ENCODE data around the gene KIAA0040.

Gene KIAA0040

DNA sequence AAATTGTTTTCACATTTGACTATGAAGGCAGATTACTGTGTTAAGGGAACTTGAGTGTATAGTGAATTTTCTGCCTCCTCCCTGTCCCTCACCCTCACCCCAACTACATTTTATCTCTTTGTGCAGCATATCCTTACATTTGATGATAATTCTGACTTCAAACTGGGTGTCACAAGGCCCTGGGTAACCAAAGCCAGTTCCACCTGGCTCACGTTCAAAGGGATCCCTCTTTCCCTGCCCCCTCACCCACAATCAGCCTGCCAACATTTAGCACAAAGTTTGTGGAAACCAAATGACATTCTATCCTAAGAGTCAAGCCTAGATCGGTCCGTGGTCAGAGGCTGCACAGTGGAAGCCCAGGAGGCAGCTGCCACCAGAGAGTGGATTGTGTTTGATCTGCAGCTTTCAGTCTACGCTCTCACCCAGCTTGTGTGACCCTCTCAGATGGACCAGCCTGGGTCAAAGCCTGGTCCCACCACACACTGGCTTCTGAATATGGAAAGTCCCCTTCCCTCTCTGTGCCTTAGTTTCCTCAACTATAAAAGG, 10.3 kb downstream of the KIAA0040 start:
- WGBS: 94% methylated on average over 4 of the region's 4 CpGs
- H3K4me3 ChIP-seq (ENCODE audit: low read length): no peak overlapping the region
- no peaks in the 10 kb centered on the region for H3K27me3 ChIP-seq (ENCODE audit: insufficient read depth, low read length)
- peaks cover 9% of the 10 kb centered on the region for H3K4me1 ChIP-seq (ENCODE audit: insufficient read depth, low read length)
- H3K9me3 ChIP-seq (ENCODE audit: insufficient read depth, low read depth, low read length): no peaks in the 10 kb centered on the region
- no peak overlapping the region for H3K9ac ChIP-seq (ENCODE audit: low read depth, low read length)
- H3K36me3 ChIP-seq (ENCODE audit: insufficient read depth, low read length): no peaks in the 10 kb centered on the region
- no peak overlapping the region for H3K27ac ChIP-seq (ENCODE audit: low read depth, low read length)

DNA sequence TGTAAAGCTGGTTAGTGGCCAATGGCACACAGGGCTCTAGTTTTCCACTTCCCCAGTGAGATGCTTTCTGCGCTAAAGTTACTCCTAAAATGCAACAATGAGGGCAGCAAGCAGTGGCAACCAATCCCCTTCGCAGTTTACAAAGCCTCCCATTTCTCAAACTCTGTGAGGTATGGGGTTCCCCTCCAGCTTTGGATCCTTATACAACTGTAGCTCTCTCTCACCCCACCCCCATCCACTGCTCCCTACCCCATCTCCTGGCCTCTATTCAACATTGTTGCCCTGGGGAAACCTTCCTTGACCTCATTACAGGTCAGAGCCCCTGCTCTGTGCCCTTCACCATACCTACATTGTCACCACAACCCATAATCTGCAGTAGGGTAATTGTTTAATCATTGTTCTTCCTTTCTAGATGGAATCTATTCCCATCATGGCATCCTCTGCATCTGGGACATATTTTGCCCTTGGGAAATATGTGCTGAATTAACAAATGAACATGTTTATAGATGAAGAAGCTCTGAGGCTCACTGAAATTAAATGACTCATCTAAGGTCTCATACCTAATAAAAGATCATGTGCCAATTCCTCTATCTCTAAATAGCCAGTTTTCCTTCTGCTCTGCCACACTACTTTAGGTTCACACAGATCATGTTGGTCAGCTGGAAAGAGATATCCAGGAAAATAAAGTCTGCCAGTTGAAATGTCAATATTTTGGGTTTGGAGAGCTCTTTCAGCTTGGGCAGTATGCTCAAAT, 12.6 kb downstream of the KIAA0040 start:
- Histone ChIP-seq H3K27me3 (ENCODE audit: insufficient read depth, low read length) (no peaks in the 10 kb centered on the region), H3K4me1 (ENCODE audit: insufficient read depth, low read length) (peaks cover 9% of the 10 kb centered on the region), H3K9me3 (ENCODE audit: insufficient read depth, low read depth, low read length) (no peaks in the 10 kb centered on the region), H3K36me3 (ENCODE audit: insufficient read depth, low read length) (no peaks in the 10 kb centered on the region), H3K4me3 (ENCODE audit: low read length) (no peak overlapping the region), H3K9ac (ENCODE audit: low read depth, low read length) (no peak overlapping the region), H3K27ac (ENCODE audit: low read depth, low read length) (no peak overlapping the region)
- 98% methylated on average over 2 of the region's 2 CpGs for WGBS

- 92% methylated on average over 3 of the region's 3 CpGs for WGBS
- H3K36me3 ChIP-seq (ENCODE audit: insufficient read depth, low read length): no peaks in the 10 kb centered on the region
Measured at GRCh38 chr1:175178456-175178855, 14.1 kb downstream of the KIAA0040 start.

DNA sequence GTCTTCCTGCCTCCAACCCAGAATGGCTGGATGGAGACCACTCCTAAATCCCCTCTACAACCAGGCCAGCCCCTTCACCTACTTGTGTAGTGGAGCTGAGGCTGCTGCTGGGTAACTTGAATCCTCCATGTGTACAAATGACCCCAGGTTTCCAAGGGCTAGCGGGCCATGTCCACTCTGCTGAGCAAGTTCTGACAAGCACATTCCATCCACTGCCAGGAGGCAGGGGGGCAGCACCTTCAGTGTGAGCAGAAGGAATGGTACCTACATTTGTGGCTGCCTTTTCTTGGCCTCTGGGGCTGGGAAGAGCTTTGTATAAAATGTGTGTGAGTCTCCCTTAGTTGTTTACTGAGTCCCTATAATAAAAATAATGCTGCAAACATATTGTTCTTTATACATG, 14.5 kb downstream of the KIAA0040 start:
- H3K9ac ChIP-seq (ENCODE audit: low read depth, low read length): no peak overlapping the region
- H3K36me3 ChIP-seq (ENCODE audit: insufficient read depth, low read length): no peaks in the 10 kb centered on the region
- no peak overlapping the region for H3K4me3 ChIP-seq (ENCODE audit: low read length)
- no peaks in the 10 kb centered on the region for H3K27me3 ChIP-seq (ENCODE audit: insufficient read depth, low read length)
- no peaks in the 10 kb centered on the region for H3K9me3 ChIP-seq (ENCODE audit: insufficient read depth, low read depth, low read length)
- 93% methylated on average over 1 of the region's 1 CpG for WGBS
- no peak overlapping the region for H3K27ac ChIP-seq (ENCODE audit: low read depth, low read length)
- H3K4me1 ChIP-seq (ENCODE audit: insufficient read depth, low read length): no peaks in the 10 kb centered on the region

More at GRCh38 chr1:175178456-175178855, 14.1 kb downstream of the KIAA0040 start:
- Histone ChIP-seq H3K27ac (ENCODE audit: low read depth, low read length) (no peak overlapping the region), H3K9ac (ENCODE audit: low read depth, low read length) (no peak overlapping the region), H3K9me3 (ENCODE audit: insufficient read depth, low read depth, low read length) (no peaks in the 10 kb centered on the region), H3K4me3 (ENCODE audit: low read length) (no peak overlapping the region), H3K4me1 (ENCODE audit: insufficient read depth, low read length) (peaks cover 4% of the 10 kb centered on the region), H3K27me3 (ENCODE audit: insufficient read depth, low read length) (no peaks in the 10 kb centered on the region)

- Histone ChIP-seq H3K9me3 (ENCODE audit: insufficient read depth, low read depth, low read length) (no peaks in the 10 kb centered on the region), H3K9ac (ENCODE audit: low read depth, low read length) (no peak overlapping the region), H3K4me1 (ENCODE audit: insufficient read depth, low read length) (no peaks in the 10 kb centered on the region), H3K27ac (ENCODE audit: low read depth, low read length) (no peak overlapping the region), H3K4me3 (ENCODE audit: low read length) (no peak overlapping the region), H3K36me3 (ENCODE audit: insufficient read depth, low read length) (no peaks in the 10 kb centered on the region), H3K27me3 (ENCODE audit: insufficient read depth, low read length) (no peaks in the 10 kb centered on the region)
- 100% methylated on average over 1 of the region's 1 CpG for WGBS
Measured at GRCh38 chr1:175176246-175176645, 16.3 kb downstream of the KIAA0040 start.

DNA sequence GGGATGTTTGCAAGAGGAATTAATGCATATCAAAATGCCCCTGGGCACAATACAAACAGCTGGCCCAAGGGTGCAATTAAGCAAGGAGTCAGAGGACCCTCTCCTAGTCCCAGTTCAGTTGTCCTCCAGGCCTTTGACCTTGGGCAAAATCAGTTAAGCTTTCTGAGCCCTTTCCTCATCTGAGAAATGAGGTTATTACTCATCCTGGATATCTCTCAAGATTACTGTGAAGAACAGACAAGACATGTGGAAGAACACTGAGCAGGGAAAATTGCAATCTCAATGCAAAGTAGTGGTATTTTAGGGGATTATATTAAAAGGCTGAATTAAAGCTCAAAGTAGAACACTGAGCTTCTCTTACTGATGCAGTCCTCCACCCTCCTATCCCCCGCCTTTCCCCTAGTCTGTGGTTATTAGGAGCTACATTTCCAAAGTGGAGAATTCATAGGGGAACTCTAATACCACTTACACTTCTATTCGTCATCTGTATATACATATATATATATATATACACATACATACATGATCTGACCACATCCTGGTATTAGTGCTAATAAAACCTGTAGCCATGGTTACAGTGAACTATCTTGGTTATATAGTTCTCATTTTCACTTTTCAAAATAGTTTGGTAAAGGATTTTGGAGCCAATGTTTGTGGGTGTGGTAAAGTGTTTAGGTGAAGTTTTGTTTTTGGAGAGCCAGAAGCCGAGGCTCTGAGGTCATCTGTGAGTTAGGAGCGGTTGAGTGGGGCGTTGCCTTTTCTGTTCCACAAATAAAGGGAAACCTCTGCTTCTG, 18.1 kb downstream of the KIAA0040 start:
- H3K4me1 ChIP-seq (ENCODE audit: insufficient read depth, low read length): no peaks in the 10 kb centered on the region
- WGBS: 94% methylated on average over 3 of the region's 5 CpGs
- no peak overlapping the region for H3K27ac ChIP-seq (ENCODE audit: low read depth, low read length)
- H3K4me3 ChIP-seq (ENCODE audit: low read length): no peak overlapping the region
- H3K9ac ChIP-seq (ENCODE audit: low read depth, low read length): no peak overlapping the region
- H3K27me3 ChIP-seq (ENCODE audit: insufficient read depth, low read length): no peaks in the 10 kb centered on the region
- H3K9me3 ChIP-seq (ENCODE audit: insufficient read depth, low read depth, low read length): no peaks in the 10 kb centered on the region
- H3K36me3 ChIP-seq (ENCODE audit: insufficient read depth, low read length): no peaks in the 10 kb centered on the region

- Histone ChIP-seq H3K4me3 (ENCODE audit: low read length) (no peak overlapping the region), H3K9ac (ENCODE audit: low read depth, low read length) (no peak overlapping the region), H3K27me3 (ENCODE audit: insufficient read depth, low read length) (no peaks in the 10 kb centered on the region), H3K9me3 (ENCODE audit: insufficient read depth, low read depth, low read length) (no peaks in the 10 kb centered on the region), H3K36me3 (ENCODE audit: insufficient read depth, low read length) (no peaks in the 10 kb centered on the region), H3K4me1 (ENCODE audit: insufficient read depth, low read length) (no peaks in the 10 kb centered on the region), H3K27ac (ENCODE audit: low read depth, low read length) (no peak overlapping the region)
- WGBS: 90% methylated on average over 7 of the region's 7 CpGs
Measured at GRCh38 chr1:175173531-175173930, 19.0 kb downstream of the KIAA0040 start.

DNA sequence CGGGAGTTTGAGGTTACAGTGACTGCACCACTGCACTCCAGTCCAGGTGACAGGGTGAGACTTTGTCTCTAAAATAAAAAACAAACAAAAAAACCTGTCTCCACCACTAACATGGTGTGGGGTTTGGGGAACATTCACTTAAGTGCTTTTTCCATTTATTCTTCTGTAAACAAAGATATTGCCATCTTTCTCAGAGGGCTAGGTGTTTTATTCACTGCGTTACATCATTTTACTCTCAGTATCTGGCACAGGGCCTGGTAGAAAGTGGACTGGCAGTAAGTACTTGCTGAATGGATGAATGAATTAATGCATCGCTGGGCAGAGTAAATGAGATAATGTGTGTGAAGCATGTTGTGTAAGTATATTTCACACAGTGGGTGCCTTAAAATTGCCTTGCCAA, 20.1 kb downstream of the KIAA0040 start:
- Histone ChIP-seq H3K4me1 (ENCODE audit: insufficient read depth, low read length) (no peaks in the 10 kb centered on the region), H3K4me3 (ENCODE audit: low read length) (no peak overlapping the region), H3K9me3 (ENCODE audit: insufficient read depth, low read depth, low read length) (no peaks in the 10 kb centered on the region), H3K27me3 (ENCODE audit: insufficient read depth, low read length) (no peaks in the 10 kb centered on the region), H3K9ac (ENCODE audit: low read depth, low read length) (no peak overlapping the region), H3K36me3 (ENCODE audit: insufficient read depth, low read length) (no peaks in the 10 kb centered on the region), H3K27ac (ENCODE audit: low read depth, low read length) (no peak overlapping the region)
- 98% methylated on average over 3 of the region's 3 CpGs for WGBS

GRCh38 chr1:175171036-175171913, 21.3 kb downstream of the KIAA0040 start:
- Histone ChIP-seq H3K4me3 (ENCODE audit: low read length) (no peak overlapping the region), H3K27me3 (ENCODE audit: insufficient read depth, low read length) (no peaks in the 10 kb centered on the region), H3K36me3 (ENCODE audit: insufficient read depth, low read length) (no peaks in the 10 kb centered on the region), H3K9ac (ENCODE audit: low read depth, low read length) (no peak overlapping the region), H3K27ac (ENCODE audit: low read depth, low read length) (no peak overlapping the region), H3K9me3 (ENCODE audit: insufficient read depth, low read depth, low read length) (no peaks in the 10 kb centered on the region), H3K4me1 (ENCODE audit: insufficient read depth, low read length) (no peaks in the 10 kb centered on the region)
- WGBS: 96% methylated on average over 9 of the region's 9 CpGs

DNA sequence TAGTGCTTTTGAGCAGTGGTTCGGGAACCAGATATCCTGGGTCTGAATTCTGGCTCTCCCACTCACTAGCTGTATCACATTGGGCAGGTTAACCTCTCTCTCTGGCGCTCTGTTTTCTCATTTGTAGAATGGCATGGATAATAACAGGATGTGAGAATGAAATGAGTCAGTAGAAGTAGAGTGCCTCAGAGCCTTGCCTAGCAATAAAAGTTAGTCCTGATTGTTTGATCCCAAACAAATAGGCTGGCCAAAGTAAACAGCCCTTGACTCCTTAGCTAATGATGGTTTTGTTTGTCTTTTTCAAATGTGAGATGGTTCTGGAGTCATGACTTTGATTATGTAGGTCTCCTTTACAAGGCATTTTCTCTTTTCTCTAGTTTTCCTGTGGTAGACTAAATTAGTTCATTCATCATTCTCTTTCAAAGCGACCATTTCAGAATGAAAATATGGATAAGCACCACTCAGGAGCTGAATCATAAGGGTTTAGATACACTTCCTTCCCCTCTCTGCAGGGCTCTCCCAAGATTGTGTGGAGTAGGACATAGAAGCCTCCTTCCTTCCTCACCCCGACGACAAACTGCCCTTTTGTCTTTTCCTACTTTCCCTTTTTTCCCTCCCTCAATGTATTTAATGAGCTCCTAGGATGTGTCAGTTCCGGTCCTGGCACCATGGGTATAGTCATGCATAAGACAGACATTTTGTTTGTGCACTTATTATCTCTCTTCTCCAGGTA, 23.1 kb downstream of the KIAA0040 start:
- Histone ChIP-seq H3K4me1 (ENCODE audit: insufficient read depth, low read length) (no peaks in the 10 kb centered on the region), H3K36me3 (ENCODE audit: insufficient read depth, low read length) (no peaks in the 10 kb centered on the region), H3K9ac (ENCODE audit: low read depth, low read length) (no peak overlapping the region), H3K4me3 (ENCODE audit: low read length) (no peak overlapping the region), H3K27me3 (ENCODE audit: insufficient read depth, low read length) (no peaks in the 10 kb centered on the region), H3K9me3 (ENCODE audit: insufficient read depth, low read depth, low read length) (no peaks in the 10 kb centered on the region), H3K27ac (ENCODE audit: low read depth, low read length) (no peak overlapping the region)
- WGBS: 89% methylated on average over 5 of the region's 6 CpGs

Data from HUES64 (cell line).